Choroid plexus epithelial cell (primary cell): ENCODE measurements around the gene KRT13.

Source experiments
- DNase-seq: peaks from one replicate; pipeline ENCODE4 v3.0.0-alpha.2; 2010; ENCODE audit warnings: low read depth
- H3K4me3 ChIP-seq: 2 replicates; pipeline ENCODE4 v1.5.1; 2011; ENCODE audit warnings: low read depth, mild to moderate bottlenecking, control low read depth, low read length, moderate library complexity
- TF ChIP-seq, protein P1 (sequence below): conservative IDR thresholded peaks from 2 replicates; pipeline ENCODE4 v1.5.1; 2011; ENCODE audit warnings: low read depth, mild to moderate bottlenecking, control low read depth, inconsistent platforms, low read length, moderate library complexity

Gene KRT13

DNA sequence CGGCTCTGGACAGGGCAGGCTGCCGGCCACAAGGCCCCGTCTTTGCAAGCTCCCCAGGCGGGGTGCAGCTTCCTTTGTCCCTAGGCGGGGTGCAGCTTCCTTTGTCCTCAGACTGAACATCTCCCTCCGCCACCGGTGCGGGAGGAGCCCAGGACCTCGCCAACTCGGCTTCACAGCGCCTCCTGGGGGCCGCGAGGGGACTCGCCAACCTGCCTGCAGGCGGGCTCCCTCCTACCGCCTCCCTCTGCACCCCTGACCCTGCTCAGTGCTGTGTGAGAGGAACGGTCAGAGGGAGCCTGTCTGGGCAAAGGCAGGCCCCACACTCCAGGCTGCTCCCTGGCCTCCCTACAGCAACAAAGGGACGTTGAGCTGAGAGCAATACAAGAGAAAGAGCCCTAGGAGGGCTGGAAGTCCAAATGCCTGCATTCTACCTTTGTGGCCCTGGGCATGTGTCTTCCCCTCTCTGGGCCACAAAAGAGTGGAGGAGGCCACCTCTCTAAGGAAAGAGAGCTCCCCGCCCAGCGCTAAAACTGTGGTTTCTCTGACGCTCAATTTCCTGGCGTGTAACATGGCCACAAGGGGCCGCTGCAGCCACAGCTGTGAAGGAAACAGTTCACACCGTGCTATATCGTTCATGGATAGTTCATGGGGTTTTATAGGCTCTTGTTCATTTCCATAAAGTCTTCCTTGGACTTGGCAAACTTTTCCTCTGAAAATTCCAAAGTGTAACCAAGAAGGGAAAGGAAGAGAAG, 43.6 kb upstream of the KRT13 start:
- TF ChIP-seq, protein P1, sequence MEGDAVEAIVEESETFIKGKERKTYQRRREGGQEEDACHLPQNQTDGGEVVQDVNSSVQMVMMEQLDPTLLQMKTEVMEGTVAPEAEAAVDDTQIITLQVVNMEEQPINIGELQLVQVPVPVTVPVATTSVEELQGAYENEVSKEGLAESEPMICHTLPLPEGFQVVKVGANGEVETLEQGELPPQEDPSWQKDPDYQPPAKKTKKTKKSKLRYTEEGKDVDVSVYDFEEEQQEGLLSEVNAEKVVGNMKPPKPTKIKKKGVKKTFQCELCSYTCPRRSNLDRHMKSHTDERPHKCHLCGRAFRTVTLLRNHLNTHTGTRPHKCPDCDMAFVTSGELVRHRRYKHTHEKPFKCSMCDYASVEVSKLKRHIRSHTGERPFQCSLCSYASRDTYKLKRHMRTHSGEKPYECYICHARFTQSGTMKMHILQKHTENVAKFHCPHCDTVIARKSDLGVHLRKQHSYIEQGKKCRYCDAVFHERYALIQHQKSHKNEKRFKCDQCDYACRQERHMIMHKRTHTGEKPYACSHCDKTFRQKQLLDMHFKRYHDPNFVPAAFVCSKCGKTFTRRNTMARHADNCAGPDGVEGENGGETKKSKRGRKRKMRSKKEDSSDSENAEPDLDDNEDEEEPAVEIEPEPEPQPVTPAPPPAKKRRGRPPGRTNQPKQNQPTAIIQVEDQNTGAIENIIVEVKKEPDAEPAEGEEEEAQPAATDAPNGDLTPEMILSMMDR = peak; percentile 88
- peak overlapping the region; percentile 35 for H3K4me3 ChIP-seq
- DNase-seq = peak; percentile 94

DNA sequence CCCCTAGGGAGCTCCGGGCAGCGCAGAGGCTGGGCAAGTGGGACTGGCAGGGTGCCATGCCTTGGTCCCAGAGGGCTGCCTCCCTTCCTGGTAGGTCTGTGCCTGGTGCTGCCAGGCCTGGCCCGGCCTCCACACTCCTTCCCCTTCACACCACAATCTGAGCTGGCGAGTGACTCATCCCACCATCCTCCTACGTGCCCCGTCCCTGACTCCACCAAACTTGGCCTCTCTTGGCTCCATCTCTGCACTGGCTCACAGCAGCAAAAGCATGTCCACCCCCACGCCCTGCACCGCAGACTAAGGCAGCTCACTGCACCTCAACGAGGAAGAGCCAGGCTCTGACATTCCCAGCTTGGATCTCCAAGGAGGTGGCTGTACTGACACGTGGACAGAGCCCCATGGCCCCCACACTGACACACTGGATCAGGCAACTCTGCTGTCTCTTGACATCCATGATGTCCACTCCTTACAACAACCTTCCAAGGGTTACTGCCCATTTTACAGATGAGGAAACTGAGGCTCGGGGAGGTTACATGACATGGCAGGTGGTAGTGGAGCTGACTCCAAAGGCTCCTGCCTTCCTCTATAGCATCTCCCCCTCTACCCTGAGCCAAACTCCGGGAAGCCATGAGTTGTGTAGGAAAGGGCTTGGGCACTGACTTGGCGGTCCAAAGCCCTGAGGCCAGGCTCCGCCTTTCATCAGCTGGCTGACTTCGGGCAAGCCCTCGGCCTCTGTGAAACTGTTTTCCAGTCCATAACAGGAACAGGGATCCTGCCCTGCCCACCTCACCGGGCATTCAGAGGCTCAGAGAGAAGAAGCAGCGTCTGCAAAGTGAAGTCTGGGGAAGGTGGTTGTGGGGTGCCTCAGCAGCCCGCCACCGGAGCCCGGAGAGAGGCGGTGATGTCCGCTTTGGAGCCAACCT, 42.8 kb upstream of the KRT13 start:
- peak; percentile 90 for DNase-seq
- TF ChIP-seq, protein P1 = no peak
- peak overlapping the region; percentile 35 for H3K4me3 ChIP-seq

DNA sequence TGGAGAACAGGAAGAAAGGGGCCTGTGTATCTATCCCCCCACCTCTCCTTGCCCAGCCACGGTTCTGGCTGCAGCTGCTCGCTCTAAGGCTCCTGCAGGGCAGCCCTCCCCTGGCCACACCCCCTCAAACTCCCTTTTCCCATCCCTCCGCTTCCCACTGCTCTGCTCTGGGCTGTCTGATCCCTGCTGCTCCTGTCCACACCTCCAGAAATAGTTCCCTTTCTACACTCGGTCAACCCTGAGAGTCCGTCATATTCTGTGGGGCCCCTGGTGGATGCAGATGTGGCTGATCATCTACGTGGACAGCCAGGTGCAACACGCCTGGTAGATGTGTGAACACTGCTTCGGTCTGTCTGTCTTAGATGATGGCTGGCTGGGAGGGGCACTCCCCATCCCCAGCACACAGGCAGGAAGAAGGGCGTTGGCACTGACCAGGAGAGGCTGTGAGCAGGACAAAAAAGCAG, 42.0 kb upstream of the KRT13 start:
- TF ChIP-seq, protein P1 = no peak
- DNase-seq = peak; percentile 32
- no peak overlapping the region for H3K4me3 ChIP-seq

- DNase-seq = no peak
- TF ChIP-seq, protein P1 = no peak
- H3K4me3 ChIP-seq = no peak overlapping the region
Observed at GRCh38 chr17:41546819-41547218, 41.4 kb upstream of the KRT13 start.

GRCh38 chr17:41545829-41546410, 40.5 kb upstream of the KRT13 start:
- TF ChIP-seq, protein P1 = no peak
- DNase-seq = no peak
- H3K4me3 ChIP-seq = no peak overlapping the region

DNA sequence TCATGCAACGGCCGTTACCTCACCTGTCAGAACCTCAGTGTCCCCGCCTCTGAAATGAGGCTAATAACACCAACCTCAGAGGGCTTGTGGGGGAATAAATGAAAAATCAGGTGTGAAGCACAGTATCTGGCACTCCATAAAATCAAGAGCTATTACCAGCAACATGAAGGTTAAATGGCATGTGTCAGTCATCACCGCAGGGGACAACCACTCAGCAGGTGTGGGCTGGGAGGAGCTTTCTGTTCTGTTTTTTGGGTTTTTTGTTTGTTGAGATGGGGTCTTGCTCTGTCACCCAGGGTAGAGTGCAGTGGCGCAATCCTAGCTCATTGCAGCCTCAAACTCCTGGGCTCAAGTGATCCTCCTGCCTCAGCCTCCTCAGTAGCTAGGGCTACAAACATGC, 39.5 kb upstream of the KRT13 start:
- H3K4me3 ChIP-seq = no peak overlapping the region
- TF ChIP-seq, protein P1 = no peak
- DNase-seq = no peak
